GM19397 (cell line): ENCODE data around the gene TMEM140.

Experiments
- ATAC-seq: cut with Tn5 transposase; IDR thresholded peaks from one replicate; pipeline ENCODE4 v1.9.1; 2021; ENCODE audit warnings: mild to moderate bottlenecking, moderate library complexity; ENCODE audit not compliant: unreplicated experiment

Gene TMEM140

GRCh38 chr7:135158141-135158655 lies 10.3 kb downstream of the TMEM140 start:
- ATAC-seq: no peak

- ATAC-seq: no peak
Observed at GRCh38 chr7:135158874-135159273, 11.0 kb downstream of the TMEM140 start.

- no peak for ATAC-seq
Observed at GRCh38 chr7:135159359-135160085, 11.7 kb downstream of the TMEM140 start.

GRCh38 chr7:135160098-135160857 lies 12.4 kb downstream of the TMEM140 start:
- ATAC-seq: peak; percentile 44

GRCh38 chr7:135160858-135161653 lies 13.2 kb downstream of the TMEM140 start:
- no peak for ATAC-seq

GRCh38 chr7:135161669-135162068 lies 13.8 kb downstream of the TMEM140 start:
- ATAC-seq: no peak

GRCh38 chr7:135162382-135163001 lies 14.6 kb downstream of the TMEM140 start:
- no peak for ATAC-seq

GRCh38 chr7:135164357-135165061 lies 16.6 kb downstream of the TMEM140 start:
- no peak for ATAC-seq

GRCh38 chr7:135165862-135166261 lies 18.0 kb downstream of the TMEM140 start:
- no peak for ATAC-seq

GRCh38 chr7:135166338-135166990 lies 18.6 kb downstream of the TMEM140 start:
- no peak for ATAC-seq

- ATAC-seq: no peak
Observed at GRCh38 chr7:135167365-135167917, 19.6 kb downstream of the TMEM140 start.

- no peak for ATAC-seq
Observed at GRCh38 chr7:135168001-135168400, 20.1 kb downstream of the TMEM140 start.

- no peak for ATAC-seq
Observed at GRCh38 chr7:135168489-135169140, 20.7 kb downstream of the TMEM140 start.

GRCh38 chr7:135169141-135169963 lies 21.5 kb downstream of the TMEM140 start:
- peak; percentile 22 for ATAC-seq

- no peak for ATAC-seq
Observed at GRCh38 chr7:135169964-135170273, 22.0 kb downstream of the TMEM140 start.

GRCh38 chr7:135170274-135170997 lies 22.6 kb downstream of the TMEM140 start, which contains the start of gene CYREN:
CYREN (minus strand) TSS chr7:135170707; CDS start chr7:135168922, 1,785 bp downstream.
- peak; percentile 72 for ATAC-seq

- ATAC-seq: peak; percentile 9
Observed at GRCh38 chr7:135170998-135171481, 23.2 kb downstream of the TMEM140 start.
